Hematopoietic multipotent progenitor cell treated with erythropoietin and hydrocortisone succinate and interleukin-3 and kit ligand, for 8 days (in vitro differentiated cells): Measurements from ENCODE around the gene DNAAF3.

ENCODE experiments used
- DNase-seq: peaks from one replicate; pipeline ENCODE4 v3.0.0-alpha.2; 2015

Gene DNAAF3

DNA sequence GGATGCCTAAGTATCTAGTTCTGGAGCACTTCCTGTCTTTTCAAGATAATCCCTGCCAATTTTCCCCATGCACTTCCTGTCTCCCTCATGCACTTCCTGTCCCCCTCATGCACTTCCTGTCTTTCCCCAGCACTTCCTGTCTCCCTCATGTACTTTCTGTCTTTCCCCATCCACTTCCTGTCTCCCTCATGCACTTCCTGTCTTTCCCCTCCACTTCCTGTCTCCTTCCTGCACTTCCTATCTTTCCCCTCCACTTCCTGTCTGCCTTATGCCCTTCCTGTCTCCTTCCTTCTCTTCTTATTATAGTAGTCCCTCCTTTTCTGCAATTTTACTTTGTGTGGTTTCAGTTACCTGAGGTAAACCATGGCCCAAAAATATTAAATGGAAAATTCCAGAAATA, 14.4 kb downstream of the DNAAF3 start:
- no peak for DNase-seq

DNA sequence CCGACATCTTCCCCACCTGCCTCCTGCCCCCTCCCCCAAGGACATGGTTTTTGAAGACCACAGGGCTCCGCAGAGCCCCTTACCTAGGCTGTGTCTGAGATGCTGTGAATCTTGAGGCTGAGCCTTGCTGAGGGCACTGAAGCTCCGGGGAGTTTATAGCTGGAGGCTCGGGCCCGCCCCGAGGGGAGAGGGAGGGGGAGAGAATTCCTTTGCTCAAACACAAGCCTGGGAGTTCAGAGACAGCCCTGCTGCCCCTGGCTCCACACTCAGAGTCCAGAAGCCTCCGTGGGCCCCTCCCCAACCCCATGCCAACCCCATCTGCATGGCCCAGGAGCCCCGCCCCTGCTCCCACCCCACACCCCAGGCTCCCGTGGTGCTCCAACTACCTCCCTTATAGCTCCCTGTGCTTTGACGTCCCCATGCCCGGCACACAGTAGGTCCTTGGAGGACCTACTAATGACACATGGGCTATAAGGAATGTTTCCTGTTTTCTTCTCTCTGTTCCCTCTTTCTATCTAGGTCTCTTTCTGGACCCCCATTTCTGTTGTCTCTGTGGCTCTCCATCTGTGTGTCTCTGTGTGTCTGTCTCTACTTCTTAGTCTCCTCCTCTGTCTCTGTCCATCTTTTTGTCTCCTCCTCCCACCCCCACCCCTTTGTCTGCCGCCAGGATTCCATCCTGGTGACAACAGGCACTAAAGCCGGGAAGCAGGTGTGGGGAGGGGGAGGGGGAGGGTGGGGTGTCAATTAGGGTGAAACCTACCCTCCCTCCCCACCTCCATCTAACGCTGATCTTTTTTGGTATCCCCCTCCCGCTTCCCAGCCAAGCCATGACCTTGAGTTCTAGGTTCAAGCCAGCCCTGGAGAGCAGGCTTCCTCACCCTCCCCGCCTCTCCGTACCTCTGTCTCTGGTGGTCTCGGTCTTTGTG, 17.1 kb downstream of the DNAAF3 start, which contains the start of gene TNNT1:
TNNT1 (minus strand) TSS at position 129 of the 926 bp plus-strand sequence. CDS start 2,049 bp downstream, outside the sequence.
- DNase-seq: no peak

GRCh38 chr19:55147545-55148251, 18.7 kb downstream of the DNAAF3 start:
- DNase-seq: no peak

DNA sequence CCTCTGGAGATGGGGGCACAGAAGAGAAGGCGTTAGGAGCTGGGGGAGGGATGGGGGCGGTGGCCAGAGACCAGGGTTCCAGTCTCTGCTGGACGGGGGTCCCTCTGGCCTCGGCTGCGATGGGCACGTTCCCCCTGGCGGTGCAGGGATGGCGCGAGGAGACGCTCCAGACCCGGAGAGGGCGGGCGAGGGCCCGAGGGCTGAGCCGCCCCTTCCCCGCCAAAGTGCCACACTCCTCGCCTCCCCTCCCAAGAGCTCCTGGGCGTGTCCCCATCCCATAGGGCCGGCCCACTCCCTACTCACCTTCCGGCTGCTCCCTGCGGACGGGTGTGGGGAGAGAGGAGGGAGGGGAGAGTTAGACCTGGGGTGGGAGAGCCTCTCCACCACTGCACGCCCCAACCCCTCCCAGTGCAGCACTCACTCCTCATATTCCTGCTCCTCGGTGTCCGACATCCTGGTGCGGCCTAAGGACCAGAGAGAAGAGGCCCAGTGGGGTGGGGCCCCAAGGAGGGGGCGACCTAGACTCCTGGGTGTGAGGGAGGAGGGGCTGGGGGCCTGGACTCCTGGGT, 19.6 kb downstream of the DNAAF3 start:
- no peak for DNase-seq

- peak; percentile 69 for DNase-seq
Observed at GRCh38 chr19:55146078-55146704, 20.2 kb downstream of the DNAAF3 start.

DNA sequence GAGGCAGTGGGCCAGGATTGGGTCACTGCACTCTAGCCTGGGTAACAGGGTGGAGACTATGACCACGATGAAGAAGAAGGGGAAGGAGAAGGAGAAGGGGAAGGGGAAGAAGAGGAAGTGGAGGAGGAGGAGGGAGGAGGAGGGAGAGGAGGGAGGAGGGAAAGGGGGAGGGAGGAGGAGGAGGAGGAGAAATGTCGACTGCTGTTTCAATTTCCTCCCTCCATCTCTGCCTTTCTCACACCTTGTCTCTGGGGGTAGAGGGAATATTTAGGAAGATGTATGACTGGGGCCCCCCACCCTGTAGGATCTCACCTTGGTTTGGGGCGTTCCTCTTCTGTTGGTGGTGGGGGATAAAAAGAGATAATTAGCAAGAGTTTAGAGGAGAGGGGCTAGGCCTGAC, 21.2 kb downstream of the DNAAF3 start:
- DNase-seq: no peak

GRCh38 chr19:55141696-55142095, 24.7 kb downstream of the DNAAF3 start:
- no peak for DNase-seq

- DNase-seq: no peak
Observed at GRCh38 chr19:55137915-55138314, 28.5 kb downstream of the DNAAF3 start.

DNA sequence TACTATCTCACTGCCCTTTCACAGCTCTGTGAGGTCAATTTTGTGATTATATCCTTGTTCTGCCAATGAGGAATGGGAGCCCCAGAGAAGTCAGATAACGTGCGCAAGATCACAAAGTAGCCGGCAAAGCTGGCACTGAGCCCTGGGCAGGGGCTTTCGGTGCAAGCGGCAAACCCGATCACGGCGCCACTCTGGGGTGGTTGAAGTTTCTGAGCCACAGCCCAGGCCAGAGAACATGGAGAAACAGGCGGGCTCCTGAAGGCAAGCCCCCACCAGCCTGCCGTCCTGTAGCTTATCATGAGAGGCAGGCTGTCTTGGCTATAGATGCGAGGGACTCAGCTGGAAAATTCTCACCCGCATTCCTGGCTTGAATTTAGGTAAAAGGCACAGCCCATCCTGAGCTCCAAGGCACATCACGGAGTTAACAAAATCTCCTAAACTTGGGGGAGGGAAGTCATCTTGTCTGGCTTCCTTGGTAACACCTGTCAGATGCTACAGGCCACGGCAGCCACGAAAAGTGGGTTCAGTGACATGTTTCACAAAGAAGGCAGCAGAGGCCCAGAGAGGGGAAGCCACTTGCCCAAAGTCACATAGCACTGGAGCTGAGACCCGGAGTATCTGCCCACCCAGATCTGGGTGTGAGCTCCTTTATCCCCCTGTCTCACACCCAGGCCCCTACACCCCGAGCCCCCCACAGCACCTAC, 29.9 kb downstream of the DNAAF3 start:
- no peak for DNase-seq

DNA sequence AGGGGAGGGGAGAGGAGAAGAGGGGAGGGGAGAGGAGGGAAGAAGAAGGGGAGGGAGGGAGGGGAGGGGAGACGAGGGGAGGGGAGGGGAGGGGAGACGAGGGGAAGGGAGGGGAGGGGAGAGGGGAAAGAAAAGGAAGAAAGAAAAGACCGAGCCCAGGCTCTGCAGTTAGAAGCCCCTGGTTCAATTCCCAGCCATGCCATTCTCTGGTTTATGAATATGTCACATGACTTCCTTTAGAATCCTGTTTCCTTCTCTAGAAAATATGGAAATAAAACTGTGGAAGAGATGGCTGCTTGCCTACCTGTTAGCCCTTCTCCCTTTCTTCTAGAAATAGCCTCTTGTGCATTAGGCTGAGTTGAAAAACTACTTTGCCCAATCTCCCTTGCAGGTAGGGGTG, 31.7 kb downstream of the DNAAF3 start:
- no peak for DNase-seq

DNA sequence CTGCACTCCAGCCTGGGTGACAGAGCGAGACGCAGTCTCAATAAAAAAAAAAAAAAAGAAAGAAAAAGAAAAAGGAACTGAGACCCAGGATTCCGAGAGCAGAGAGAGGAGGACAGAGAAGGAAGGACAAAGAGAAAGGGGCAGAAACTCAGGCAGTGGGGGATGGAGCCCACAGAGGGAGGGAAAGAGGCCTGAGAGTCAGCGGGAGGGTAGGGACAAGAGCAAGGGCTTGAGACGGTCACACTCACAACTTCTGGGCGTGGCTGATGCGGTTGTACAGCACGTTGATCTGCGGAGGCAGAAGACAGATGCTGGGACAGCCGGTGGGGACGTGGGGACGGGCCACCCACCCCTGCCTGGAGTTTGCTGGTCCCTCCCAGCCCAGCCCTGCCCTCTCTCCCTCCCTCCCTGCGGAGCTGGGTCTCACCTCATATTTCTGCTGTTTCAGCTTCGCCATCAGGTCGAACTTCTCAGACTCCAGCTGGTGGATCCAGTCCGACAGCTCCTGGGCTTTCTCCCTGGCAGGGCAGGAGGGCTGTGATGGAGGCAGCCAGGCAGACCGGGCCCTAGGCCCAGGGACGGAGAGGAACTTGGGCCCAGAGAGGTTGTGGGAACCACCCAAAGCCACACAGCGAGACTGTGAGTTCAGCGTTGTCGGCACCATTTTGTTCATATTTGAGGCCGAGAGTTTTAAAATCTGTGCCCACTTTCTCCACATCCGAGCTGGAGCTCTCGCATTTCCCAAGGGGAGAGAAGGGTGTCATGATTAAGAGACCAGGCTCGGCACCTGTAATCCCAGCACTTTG, 32.6 kb downstream of the DNAAF3 start:
- no peak for DNase-seq

DNA sequence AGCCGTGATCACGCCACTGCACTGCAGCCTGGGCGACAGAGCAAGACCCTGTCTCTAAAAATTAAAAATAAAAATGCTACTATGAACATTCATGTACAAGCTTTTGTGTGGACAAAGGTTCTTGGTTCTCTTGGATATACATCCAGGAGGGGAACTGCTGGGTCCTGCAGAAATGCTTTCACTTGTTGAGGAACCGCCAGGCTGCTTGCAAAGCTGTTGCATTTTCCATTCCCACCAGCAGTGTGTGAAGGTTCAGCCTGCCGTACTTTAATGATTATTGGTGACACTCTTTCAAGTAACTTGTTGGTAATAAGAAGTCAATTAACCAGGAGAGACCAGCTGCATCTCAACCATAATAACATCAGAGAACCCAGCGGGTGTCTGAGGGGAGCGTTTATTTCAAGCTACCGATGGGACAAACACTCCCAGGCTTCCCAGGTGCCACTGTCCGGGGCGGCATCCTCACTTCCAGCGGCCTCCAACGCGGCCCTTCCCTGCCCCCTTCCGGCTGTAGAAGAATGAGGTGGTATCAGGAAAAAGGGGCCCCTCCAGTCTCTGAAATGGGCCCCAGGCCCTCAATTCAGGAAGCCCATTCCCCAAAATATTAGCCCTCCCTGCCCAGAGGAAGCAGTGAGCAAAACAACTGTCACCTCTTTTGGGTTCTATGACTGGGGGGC, 33.8 kb downstream of the DNAAF3 start:
- peak; percentile 29 for DNase-seq

DNA sequence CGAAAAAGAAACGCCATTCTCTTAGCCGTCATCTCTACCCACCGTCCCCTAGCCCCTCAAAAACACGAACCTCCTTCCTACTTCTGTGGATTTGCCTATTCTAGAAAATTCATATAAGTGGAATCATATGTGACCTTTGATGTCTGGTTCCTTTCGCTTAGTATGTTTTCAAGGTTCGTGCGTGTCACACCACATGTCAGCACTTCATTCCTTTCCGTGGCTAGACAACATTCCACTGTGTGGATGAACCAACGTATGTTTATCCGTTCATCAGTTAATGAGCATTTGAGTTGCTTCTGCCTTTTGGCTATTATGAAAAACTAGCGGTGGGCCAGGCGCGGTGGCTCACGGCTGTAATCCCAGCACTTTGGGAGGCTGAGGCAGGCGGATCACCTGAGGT, 35.0 kb downstream of the DNAAF3 start:
- DNase-seq: no peak

DNA sequence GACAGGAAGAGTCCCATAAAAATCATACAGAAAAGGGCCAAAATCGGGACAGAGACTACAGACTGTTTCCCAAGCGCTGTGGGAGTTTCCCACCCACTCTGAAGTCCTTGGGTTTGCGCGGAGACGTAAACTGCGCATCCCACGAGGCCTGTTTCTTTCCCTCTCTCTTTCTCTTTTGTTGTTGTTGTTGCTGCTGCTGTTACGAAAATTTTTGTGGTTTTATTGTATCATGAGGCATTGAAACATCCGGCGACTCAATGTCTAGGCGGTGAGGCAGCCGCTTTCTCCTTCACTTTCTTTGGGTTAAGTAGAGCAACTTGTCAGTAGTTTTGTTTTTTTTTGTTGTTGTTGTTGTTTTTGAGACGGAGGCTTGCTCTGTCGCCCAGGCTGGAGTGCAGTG, 47.4 kb downstream of the DNAAF3 start:
- no peak for DNase-seq

GRCh38 chr19:55118401-55118991, 47.9 kb downstream of the DNAAF3 start:
- peak; percentile 92 for DNase-seq

- peak; percentile 99 for DNase-seq
Observed at GRCh38 chr19:55117663-55118391, 48.6 kb downstream of the DNAAF3 start.

DNA sequence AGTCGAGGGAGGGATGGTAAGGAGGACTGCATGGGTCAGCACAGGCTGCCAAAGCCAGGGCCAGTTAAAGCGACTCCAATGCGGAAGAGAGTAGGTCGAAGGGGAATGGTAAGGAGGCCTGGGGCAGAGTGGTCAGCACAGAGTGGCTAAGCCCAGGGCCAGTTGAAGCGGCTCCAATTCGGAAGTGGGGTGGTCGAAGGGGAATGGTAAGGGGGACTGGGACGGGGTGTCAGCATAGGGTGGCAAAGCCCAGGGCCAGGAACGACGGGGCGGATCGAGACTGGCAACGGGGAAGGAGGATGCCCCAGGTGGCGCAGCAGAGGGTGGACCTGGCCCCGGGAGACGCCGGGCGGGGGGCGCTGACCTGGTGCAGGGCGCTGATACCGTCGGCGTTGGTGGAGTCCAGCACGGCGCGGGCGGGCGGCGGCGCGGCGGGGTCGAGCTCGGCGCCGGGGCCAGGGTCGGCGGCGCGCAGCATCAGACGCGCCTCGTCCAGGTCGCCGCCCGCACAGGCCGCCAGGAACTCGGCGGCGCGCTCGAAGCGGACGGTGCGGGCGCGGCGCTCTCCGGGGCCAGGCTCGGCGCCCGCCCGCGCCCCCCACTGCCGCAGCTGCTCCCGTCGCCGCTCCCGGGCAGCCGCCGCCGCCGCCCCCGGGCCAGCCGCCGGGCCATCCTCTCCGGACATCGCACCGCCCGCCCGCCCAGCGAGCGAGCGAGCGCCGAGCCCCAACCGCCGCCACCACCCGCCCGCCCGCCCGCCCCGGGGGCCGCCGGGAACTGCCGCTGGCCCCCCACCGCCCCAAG, 49.4 kb downstream of the DNAAF3 start, which contains the start of gene PPP1R12C:
PPP1R12C (minus strand) TSS at position 779 of the 804 bp plus-strand sequence; CDS start at position 685, 94 bp downstream.
- no peak for DNase-seq

- peak; percentile 57 for DNase-seq
Observed at GRCh38 chr19:55116232-55116858, 50.1 kb downstream of the DNAAF3 start.
